Epidermal melanocyte (primary cell): ENCODE measurements around the gene FAM83E.

Source experiments
- DNase-seq: peaks from one replicate; pipeline ENCODE4 v3.0.0; 2011; ENCODE audit warnings: low spot score; ENCODE audit not compliant: insufficient read length

The FAM83E gene

DNA sequence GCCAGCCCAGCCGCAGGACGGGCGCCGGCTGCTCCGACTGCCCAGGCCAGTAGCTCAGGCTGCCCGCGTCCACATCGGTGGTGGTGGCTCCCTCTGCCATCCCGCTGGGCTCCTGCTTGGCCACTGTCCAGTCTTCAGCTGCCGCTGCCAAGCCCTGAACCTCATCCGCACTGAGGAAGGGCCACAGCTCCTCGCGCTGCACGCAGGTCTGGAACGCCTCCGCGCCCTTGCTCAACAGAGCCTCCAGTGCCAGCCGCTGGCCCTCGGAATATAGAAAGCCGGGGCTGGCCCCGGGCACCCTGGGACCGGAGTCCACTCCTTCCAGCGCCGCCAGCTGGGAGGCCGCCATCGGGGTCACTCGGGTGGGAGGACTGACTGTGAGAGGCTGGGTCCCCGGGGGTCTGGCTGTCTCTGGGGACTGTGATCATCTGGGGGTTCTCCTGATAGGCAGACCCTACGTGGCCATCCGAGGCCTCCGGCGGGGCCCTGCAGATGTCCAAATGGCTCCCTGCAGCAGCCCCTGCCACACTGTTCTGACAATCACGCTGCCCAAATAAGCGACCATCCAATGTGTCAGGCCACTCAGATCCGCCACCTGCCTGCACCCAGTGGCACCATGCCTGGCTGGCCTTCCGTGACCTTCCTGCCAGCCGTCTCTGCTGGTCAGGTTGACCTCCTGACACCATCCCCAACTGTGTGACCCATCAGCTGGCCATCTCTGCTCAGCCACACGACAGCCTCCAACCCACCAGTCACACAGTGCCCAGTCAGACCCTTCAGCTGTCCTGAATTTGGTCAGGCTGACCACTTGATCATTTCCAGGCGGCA is 1.6 kb downstream of the FAM83E start:
- DNase-seq, result no peak

DNA sequence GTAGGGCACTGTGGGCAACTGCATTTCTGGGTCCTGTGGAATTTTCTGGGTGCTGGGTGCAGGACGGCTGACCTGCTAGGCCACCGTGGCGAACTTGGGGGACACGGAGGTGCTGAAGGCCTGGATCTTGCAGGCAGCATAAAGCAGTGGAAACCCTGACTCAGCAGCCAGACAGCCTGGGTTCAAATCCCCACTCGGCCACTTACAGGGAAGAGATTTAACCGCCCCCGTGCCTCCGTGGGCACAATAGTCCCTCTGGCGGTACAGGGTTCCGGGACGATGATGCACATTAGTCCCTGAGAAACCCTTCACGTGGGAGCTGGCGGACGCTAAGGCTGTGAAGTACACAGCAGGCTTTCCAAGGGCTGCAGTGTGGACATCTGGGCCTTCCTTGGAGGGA is 3.0 kb downstream of the FAM83E start:
- DNase-seq, result no peak

DNA sequence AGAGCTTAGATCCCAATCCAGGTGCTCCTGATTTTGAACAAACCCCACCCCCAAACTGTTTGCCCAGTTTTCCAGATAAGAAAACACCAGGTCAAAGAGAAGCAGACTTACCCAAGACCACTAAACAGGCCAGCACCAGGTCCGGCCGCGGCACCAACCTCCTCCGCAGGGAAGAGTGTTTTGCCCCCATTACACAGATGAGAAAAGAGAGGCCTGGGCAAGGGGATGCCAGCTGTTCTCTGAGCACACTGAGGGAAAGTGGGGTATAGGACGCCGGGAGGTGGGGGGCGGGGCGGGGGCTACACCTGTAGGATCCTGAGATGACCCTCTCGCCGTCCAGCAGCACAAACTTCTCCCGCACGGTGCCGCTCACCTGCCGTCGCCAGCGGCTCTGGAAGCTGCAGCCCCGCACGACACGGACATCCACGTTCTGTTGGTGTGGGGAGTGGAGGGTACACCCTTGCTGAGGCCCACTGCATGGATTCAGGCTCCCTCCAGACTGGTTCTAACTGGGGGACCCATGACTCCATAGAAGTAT is 5.2 kb downstream of the FAM83E start:
- DNase-seq, result no peak

DNA sequence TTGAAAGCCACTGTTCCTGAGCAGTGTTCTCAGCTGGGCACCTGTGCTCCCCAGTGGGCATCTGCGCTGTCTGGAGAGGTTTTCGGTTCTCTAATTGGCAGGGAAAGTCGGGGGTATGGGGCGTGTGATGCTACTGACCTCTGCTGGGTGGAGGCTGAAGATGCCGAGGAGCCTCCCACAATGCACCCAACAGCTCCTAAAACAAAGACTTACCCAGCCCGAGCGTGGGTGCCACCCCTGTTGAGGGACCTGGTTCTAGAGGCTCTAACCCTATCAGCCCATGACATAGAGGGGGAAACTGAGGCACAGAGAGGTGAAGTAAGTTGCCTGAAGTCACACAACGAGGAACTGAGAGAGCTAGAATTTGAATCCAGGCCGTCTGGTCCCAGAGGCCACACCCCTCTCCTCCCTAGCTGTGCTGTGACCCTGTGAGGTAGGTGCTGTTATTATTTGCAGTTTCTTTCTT is 6.0 kb downstream of the FAM83E start:
- peak; percentile 78 for DNase-seq

DNA sequence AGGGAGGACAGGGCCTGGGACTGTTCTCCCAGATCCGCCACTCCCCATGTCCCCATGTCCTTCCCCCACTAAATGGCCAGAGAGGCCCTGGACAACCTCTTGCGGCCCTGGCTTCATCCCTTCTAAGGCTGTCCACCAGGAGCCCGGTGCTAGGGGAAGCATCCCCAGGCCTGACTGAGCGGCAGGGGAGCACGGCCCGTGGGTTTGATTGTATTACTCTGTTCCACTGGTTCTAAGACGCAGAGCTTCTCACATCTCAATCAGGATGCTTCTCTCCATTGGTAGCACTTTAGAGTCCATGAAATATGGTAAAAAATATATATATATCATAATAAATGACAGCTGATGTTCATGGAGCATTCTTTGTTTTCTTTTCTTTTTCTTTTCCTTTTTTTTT is 7.5 kb downstream of the FAM83E start:
- DNase-seq, result no peak

DNA sequence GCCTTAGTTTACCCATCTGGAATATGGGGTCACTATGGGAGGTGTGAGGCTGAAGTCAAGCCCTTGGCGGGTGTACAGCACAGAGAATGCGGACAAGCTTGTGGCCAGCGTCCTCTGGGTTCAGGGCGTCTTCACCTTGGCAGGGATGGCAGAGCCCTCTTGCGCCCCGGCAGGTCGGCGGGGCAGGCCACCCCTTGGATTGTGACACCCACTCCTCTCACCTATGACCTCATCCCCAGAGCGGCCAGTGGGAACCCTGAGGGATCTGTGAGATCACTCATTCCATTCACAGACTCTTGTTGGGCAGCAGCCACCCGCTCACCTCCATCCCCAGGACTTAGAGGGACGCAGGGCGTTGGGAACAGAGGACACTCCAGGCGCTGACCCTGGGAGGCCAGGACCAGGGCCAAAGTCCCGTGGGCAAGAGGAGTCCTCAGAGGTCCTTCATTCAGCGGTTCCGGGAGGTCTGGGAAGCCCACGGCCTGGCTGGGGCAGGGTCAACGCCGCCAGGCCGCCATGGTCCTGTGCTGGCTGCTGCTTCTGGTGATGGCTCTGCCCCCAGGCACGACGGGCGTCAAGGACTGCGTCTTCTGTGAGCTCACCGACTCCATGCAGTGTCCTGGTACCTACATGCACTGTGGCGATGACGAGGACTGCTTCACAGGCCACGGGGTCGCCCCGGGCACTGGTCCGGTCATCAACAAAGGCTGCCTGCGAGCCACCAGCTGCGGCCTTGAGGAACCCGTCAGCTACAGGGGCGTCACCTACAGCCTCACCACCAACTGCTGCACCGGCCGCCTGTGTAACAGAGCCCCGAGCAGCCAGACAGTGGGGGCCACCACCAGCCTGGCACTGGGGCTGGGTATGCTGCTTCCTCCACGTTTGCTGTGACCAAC is 8.2 kb downstream of the FAM83E start, which contains the start of gene SPACA4:
TSS of gene SPACA4 (plus strand) at position 280 of the 896 bp plus-strand sequence. CDS start at position 517, 237 bp downstream.
- no peak for DNase-seq

DNA sequence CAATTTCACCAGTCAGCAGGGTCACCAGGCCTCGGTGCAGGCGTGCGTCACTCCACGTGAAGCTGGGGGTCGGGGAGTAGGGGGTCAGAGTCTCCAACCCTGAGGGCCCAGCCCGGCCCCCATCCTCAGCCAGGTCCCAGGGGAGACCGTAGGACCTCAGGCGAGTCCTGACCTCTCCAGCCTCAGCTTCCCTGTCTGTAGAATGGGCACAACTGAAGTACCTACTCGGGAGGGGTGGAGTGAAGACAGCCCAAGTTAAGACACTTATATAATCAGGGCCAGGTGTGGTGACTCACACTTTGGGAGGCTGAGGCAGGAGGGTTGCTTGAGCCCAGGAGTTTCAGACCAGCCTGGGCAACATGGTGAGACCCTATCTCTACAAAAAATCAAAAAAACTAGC is 11.0 kb downstream of the FAM83E start:
- DNase-seq, result no peak

DNA sequence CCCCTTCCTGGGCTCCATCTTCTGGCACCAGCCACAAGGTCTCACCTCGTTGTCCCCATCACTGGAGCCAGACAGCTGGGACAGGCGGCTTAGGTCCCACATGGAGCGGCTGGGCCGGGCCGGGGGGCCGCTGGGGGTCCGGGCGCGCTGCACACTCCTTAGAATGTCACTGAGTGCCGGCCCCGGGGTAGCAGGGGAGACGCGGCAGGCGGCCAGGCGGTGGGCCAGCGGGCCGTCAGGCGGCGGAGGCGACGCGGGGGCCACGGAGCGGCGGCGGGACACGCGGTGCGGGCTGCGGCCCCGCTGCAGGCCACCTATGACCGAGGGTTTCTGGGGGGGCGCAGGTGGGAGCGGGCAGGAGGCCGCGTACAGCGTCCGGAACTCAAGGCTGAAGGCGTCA is 11.4 kb downstream of the FAM83E start:
- no peak for DNase-seq

- DNase-seq, result no peak
These were observed 11.9 kb downstream of the FAM83E start for GRCh38 chr19:48603001-48603400.

DNA sequence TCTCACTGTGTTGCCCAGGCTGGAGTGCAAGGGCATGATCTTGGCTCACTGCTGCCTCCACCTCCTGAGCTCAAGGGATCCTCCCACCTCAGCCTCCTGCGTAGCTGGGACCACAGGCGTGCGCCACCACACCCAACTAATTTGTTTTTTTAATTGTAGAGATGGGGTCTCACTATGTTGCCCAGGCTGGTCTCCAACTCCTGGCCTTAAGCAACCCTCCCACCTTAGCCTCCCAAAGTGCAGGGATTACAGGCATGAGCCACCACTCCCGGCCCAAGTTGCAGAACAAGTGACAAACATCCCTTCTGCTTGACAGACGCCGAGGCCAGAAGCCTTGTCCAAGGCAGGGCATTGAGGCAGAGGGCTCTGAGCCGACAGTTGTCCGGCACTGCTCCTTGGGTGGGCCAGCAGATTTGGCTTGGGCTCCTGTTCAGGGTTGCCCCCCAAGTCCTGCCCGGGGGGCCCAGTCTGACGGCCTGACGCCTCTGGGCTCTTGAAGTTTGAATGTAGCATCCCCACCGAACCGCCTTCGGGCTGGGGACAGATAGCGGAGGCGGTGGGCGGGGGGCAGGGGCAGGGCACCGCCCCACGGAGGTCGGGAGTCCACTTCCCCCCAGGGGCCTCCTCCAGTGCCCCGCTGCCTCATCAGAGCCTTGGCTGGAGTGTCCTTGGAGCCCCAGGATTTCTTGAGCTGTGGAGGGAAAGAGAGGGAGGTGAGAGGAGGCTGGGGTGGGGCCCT is 14.0 kb downstream of the FAM83E start:
- DNase-seq, result peak; percentile 10

GRCh38 chr19:48598996-48599700 is 15.7 kb downstream of the FAM83E start:
- DNase-seq, result no peak

DNA sequence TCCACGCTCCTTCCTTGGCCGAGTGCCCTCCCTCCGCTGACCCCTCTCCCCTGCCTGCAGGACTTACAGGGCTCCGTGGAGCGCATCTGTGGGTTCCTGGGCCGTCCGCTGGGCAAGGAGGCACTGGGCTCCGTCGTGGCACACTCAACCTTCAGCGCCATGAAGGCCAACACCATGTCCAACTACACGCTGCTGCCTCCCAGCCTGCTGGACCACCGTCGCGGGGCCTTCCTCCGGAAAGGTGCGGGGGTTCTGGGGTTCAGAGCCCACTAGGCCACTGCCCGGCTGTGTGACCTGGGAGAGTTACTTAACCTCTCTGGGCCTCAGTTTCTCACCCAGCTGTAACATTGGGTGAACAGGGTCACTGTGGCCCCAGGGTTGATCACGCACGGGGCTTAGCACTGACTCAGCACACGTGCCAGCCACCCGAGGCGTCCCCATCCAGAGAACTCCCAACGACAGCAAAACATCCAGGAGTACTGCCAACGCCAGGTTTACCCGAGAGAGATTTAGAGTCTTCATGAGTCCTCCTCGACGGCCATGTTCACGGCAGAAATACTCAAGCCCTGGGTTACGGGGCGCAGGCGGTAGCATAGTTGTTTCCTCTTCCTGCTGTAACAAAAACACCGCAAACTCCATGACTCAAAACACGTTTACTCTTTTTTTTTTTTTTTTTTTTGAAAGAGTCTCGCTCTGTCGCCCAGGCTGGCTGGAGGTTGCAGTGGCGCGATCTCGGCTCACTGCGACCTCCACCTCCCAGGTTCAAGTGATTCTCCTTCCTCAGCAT is 18.0 kb downstream of the FAM83E start:
- no peak for DNase-seq

DNA sequence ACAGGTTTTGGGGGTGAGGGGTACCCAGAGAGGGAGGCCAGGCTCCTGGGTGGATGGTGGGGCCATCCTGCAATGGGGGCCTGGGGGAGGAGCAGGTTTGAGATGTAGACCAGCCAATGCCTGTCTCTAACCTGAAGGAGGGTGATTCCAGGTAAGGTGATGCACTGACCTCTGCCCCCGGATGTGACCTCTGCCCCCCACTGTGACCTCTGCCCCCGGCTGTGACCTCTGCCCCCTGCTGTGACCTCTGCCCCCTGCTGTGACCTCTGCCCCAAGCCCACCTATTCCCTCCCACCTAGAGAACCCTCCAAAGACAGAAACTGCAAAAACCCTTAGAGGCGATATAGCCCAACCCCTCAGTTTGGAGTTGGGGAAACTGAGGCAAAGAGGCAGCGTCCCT is 18.6 kb downstream of the FAM83E start:
- no peak for DNase-seq

GRCh38 chr19:48595833-48596232 is 19.0 kb downstream of the FAM83E start:
- no peak for DNase-seq

- DNase-seq, result no peak
These were observed 19.7 kb downstream of the FAM83E start for GRCh38 chr19:48595171-48595570.

DNA sequence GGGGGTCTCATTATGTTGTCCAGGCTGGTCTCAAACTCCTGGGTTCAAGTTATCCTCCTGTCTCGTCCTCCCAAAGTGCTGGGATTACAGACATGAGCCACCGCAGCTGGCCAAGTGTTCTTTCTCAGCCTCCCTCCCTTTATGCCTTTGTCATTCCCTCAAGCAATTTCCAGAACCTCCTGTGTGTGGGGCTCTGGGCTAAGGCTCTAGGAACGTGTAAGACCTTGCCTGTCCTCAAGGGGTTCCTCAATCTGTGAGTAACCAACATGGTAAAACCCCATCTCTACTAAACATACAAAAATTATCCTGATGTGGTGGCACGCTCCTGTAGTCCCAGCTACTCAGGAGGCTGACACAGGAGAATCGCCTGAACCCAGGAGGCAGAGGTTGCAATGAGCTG is 23.9 kb downstream of the FAM83E start:
- no peak for DNase-seq

DNA sequence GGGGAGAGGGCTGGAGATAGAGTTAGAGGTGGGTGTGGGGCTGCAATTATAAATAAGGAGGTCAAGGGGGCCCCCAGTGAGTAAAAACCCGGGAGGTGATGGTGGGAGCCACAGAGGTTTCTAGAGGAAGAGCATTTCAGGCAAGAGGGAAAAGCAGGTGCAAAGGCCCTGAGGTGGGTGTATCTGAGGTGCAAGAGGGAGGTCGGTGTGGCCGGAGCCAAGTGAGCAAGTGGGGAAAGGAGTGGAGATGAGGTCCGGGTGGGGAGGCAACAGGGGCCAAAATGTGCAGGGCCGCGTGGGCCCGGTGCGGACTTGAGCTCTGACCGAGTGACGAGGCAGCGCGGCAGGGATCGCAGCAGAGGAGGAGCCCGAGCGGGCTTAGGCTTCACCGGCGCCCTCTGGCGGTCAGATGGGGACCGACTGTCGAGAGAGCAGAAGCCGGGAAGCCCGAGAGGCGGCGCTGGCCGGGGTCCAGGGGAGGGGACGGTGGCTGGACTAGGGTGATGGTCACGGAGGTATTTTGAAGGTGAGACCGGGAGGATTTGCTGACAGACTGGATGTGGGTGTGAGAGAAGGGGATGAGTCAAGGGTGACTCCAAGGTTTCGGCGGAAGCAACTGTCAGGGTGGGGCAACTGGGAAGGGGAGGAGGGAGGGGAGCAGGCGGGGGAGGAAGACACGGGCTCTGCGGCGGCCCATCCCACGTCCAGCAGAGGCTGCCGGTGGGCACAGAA is 26.0 kb downstream of the FAM83E start:
- peak; percentile 89 for DNase-seq

- no peak for DNase-seq
These were observed 27.5 kb downstream of the FAM83E start for GRCh38 chr19:48587387-48587786.

GRCh38 chr19:48582168-48582567 is 32.7 kb downstream of the FAM83E start:
- no peak for DNase-seq
